Measurements from ENCODE around the gene MAT2A.
A peak's percentile ranks its signal among the peaks of the same experiment; 100 is the strongest.

The MAT2A gene

DNA sequence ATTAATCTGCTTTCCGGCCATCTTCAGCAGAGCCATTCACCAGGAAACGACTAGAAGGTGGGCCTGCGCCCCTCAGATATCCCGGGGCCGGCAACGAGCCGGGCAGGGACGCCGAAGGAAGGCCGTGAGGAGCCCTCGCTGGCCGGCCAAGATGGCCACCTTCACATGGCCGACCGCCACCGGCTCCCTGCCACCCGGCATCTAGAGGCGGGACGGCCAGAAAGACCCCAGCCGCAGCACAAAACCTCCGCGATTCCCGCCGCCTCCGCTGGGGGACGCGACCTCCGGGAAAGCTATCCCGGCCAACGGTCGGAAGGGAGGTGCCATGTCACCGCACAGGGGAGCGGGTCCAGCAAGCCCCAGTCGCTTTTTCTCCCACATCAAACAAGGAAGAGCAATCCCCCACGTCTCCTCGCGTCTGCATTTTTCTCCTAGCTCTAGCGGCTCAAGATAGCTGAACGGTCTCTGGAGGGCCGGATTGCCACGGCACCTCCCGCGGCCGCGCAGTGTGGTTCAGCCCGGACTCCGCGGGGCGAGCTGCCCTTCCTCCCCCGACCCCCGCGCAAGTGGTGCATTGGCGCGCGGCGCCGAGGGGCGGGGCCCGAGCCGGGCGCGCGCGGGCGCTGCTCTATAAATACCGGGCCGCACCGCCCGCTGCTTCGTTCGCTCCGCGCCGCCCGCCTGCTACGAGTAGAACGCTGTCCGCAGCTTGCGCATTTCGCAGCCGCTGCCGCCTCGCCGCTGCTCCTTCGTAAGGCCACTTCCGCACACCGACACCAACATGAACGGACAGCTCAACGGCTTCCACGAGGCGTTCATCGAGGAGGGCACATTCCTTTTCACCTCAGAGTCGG, at the start of gene MAT2A:
MAT2A (plus strand) TSS at position 662 of the 854 bp plus-strand sequence; CDS start at position 782, 120 bp downstream.
- FAIRE-seq (peak; percentile 86), DNase-seq (ENCODE audit: insufficient read length, low spot score) (peak; percentile 93)

DNA sequence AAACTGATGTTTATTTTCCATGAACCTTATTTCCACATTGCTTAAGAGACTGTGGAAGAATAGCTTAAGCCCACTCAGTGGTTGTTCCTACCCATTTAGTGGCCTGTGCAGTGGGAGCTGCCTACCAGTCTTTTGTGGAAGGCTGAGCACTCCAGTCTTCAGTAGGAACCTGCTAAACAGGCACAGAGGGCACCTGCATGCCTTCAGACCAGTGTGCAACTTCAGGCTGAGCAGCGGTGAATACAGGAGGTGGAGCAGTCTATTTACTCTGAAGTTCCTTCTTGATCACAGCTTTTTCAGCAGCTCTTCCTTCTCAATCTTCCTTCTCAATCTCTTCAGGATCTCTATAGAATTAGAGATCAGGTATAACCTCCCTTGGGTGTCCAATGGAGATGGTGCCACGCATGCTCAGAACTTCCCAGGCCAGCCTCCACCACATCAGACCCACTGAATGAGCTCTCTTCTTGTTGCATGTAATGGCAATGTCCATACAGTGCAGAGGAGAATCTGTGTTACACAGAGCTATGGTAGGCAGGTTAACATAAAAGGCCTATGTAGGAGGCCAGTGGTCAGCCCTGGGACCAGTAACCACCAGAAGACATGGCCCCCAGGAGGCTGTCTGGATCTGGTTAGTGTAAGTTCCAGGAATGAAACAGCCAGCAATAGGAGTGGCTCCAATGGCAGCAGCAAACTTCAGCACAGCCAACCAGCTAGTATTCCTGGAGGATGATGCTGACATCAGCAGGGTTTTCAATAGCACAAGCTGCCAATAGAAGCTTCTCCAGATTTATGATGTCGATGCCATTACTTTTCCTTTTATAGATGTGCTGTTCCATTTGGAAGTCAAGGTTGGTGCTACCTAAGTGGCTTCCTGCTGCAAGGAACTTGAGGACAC, 47.9 kb upstream of the MAT2A start:
- no peak for FAIRE-seq
- no peak for DNase-seq (ENCODE audit: insufficient read length, low spot score)

DNA sequence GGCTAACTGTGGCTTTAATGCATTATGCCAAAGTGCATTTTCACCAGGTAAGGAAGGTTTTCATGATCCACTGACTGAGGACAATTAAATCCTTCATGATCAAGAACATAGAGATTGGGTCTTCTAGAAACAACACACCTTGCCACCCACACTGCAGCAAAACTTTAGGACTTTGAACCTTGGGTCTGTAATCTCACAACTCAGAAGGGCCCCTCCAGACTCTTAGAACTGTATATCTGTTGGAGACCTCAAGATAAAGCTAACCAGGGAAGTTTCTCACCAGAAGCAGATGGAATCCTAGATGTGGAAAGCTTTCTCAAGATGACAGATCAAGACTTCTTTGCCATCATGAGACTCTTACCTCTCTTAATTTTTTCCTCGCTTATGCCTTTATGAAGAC, 42.5 kb upstream of the MAT2A start:
- no peak for FAIRE-seq
- DNase-seq (ENCODE audit: insufficient read length, low spot score): no peak

DNA sequence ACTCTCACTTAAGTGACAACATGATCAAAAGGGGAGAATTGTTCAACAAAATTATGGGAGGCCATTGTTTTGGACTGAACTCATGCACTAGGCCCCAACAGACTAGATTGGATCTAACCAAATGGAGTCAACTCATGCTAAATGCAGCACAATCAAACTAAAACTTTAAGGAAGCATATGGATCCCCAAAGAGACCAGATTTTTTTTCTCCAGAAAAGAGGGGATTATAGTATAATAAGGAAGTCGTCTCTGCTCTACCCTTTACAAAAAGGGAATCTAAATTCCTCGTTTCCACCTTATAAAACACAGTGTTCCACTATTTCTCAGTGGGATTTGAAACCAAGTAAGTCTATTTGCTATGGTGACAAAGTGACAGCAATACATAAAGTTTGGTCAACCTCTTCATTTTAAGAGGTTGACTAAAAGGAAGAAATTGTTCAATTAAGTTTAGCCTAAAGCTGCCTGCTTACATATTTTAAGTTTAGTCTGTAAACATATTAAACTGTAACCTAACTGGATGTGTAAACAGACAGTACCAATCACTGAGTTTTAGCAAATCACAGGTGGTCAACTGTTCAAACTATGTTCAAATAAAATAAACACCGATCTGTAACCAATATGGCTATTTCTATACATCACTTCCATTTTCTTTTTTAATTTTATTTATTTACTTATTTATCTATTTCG, 40.9 kb upstream of the MAT2A start:
- DNase-seq (ENCODE audit: insufficient read length, low spot score): no peak
- FAIRE-seq: no peak

DNA sequence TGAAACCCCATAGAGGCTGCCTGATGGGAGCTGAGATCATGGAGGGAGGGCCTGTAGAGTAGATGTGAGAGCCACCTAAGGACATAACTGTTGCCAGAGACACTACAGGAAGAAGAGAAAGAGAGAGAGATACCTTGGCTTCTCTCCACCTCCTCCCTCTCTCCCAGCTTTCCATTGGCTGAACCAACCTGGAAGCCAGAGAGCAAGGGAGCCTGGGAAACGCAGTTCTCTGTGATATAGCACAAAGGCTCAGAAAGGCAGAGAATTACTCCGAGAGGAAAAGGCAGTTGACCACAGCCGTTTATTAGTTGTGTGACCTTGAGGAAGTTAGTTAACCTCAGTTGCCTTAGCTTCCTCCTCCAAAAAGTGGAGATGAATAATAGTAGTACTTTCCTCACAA, 37.7 kb upstream of the MAT2A start:
- DNase-seq (ENCODE audit: insufficient read length, low spot score) (no peak), FAIRE-seq (no peak)

DNA sequence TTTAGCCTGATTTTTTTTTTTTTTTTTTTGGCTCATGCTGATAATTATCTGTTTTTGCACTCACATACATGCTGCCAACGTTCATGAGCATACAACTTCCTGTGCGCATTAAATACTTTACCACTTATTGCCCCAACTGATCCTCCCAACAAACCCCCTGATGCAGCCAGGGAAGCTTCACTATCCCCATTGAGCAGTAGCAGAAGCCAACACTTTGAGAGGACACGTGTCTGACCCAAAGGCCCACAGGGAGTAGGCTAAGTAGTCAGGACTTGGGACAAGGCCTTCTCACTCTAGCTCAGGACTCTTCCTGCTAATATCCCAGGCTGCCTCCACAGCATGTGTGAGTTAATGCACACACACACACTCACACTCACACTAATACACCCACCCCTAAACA, 36.2 kb upstream of the MAT2A start:
- no peak for FAIRE-seq

DNA sequence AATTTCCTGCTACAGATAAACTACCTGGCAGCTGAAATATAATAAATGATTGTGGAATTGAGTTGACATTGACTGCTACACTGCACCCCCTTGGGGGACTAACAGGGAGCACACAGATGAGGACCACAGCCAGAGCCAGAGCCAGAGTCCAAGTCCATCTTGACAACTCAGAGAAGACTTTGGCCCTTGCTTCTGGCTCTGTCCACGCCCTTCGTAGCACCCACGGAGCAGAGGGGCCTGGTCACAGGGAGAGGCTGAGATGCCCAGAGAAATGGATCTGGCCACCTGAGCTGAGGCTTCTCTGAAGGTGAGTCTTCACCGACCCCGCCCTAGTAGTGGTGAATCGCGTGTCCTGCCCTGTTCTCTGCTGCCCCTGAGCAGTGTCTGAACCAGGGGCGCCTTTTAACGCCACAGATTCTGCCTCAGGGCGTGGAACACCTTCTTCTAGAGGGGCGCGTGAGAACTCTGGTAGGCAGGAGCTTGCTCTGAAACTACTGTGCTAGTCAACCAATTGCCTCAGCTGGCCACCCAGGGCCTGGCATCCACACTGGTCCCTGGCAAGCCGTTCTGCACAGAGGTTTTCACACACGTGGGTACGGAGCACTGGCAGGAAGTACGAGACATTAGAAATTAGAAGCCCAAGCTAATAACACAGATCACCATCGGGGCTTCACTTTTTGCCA, 35.7 kb upstream of the MAT2A start:
- no peak for DNase-seq (ENCODE audit: insufficient read length, low spot score)
- FAIRE-seq: no peak

More for the DNA sequence above, 36.2 kb upstream of the MAT2A start:
- no peak for DNase-seq (ENCODE audit: insufficient read length, low spot score)

DNA sequence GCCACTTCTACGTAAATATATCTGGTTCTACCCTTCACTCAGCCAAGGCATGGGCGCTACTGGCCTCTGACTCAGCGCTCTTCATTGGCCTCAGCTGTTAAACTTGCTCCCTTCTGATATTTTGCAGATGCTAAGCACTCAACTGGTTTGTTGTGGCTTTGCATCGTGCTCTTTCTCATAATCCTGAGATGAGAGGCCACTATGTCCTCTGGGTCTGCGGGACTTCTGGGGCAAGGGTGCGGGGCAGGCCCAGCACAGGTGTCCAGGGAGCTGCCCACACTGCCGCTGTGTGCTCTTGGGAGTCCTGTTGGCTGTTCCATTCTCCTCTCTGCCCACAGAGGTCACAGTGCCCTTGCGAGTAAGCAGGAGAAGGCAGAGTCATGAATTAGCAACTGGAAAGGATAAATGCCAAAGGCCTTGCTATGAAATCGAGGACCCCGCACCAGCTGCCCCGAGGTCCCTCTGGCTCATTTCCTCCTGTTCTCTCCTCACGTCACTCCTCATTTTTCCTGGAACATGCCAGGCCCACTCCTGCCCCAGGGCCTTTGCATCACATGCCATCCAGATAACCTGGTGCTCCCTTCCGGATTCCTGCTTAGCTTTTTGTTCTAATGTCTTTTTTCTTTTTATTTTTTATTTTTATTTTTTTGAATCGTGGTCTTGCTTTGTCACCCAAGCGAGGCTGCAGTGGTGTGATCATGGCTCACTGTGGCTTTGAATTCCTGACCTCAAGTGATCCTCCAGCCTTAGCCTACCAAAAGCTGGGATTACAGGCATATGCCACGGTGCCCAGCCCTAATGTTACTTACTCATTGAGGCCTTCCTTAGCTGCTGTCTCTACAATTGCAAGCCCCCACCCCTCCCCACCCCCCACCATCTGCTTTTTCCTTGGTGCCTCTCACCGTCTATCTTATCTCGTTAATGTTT, 34.9 kb upstream of the MAT2A start:
- FAIRE-seq: no peak
- DNase-seq (ENCODE audit: insufficient read length, low spot score): no peak

DNA sequence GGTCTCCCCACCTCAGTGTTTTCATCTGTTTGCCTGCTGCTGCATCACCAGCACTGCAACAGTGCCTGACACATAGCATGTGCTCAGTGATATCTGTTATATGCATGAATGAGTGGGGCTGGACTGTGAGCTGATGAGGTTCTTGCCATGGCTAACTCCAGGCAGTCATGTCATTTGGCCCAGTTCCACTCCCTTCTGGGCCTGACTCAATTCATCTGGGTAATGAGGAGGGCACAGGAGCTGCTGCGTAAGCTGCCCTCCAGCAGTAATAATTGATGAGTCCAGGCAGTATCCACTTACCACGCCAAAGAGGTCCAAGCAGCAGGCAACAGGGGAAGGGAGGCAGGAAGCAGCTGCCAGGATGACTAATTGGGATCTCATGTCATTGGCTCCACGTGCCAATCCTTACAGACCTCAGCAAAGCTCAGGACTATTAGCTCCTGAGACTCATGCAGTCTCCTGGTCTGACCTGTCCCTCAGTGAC, 34.1 kb upstream of the MAT2A start:
- peak; percentile 94 for DNase-seq (ENCODE audit: insufficient read length, low spot score)
- FAIRE-seq: peak; percentile 97

DNA sequence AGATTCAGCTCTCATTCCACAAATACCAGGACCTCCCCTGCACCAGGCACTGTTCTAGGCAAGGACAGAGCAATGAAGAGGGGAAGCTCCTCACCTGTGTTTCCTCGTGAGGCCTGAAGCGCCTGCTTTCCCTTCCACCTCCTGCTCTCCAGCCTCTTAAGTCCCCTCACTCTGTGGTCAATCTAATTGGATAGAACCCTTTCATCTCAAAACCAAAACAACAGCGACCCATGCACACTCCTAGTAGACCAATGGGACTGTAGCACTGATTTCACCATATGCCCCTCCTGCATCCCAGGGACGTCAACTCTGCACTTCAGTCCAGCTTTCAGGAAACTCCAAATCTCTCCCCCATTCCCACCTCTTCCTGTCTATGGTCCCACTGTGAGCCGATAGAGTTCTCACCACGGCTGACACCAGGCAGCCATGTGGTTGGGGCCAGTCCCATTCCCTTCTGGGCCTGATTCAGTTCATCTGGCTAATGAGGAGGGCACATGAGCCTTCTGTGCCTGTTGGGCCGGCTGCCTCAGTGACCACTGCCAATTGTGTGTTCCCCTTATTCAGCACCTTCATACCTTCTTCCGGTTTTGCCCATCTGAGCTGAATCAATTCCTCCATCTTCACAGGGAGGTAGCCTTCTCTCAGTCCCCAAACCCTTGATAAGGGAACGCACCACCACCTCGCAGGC, 33.3 kb upstream of the MAT2A start:
- no peak for FAIRE-seq
- DNase-seq (ENCODE audit: insufficient read length, low spot score): no peak

DNA sequence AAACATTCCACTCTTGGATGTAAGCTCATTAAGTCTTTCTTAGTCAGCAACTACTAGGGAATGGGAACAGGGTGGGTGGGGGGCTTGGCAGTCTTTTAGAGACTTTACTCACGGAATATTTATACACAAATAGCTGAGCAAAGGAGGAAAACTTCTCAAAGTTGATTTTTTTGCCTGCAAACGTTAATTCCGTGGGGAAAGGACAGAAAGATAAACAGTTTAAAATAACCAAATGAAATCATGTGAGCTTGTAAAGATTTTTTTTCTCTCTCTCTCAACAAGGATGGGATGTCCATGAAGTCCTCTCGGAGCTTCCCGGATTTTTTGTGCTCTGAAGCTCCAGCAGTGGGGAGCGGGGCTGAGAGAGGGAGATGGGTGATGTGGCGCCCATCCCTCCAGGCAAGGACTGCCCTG, 32.2 kb upstream of the MAT2A start:
- no peak for DNase-seq (ENCODE audit: insufficient read length, low spot score)
- FAIRE-seq: no peak

DNA sequence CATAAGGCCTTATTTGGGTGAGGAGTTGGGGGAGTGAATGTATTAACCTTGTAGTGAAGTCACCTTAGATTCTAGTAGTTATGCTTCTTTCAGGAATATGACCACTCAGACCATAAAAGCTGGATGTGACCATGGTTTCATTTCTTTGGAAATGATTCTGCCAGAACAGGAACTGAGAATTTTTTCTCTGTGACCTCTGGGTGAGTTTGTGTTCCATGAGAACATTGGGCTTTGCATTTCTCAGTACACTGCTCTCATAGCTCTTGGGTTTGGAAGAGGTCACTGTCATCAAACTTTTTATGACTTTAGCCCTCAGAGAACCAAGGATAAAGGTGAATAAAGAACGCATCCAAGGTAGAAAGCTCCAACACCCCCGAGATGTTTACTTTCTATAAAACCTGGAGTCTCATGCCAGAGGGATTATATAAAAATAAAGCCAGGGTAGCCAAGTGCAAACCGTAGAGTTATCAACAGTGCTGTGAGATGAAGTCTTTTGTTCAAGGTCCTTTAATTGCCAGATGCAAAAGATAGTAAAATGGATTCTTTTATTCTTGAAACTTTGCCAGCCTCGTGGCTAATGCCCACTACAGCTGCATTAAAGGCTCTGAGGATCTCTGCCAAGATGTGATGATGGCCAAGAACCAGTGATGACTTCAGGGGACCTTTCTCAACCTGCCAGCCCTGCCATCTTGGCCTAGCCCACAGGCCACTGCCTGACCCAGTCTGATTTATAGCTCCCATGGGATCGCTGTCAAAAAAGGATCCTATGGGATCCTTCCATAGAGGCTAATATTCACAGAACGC, 27.8 kb upstream of the MAT2A start:
- no peak for FAIRE-seq

DNA sequence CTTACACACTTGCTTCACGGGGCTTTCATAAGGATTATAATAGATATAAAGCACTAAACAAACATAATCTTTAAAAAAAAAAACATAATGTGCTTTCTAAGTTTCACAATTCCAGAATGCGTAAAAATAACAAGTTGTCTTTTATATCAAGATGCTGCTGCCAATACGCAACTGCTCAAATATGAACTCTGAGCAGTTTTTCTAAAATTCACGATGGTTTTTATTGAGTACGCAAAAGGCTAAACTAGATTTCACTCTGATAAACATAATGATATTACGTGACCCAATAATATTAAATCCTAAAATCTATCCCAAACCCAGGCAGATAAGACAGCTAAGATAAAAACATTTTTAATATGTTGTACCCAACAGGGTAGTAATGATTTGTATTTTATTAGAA, 24.6 kb upstream of the MAT2A start:
- no peak for DNase-seq (ENCODE audit: insufficient read length, low spot score)
- no peak for FAIRE-seq

More for the DNA sequence above, 27.8 kb upstream of the MAT2A start:
- no peak for DNase-seq (ENCODE audit: insufficient read length, low spot score)

DNA sequence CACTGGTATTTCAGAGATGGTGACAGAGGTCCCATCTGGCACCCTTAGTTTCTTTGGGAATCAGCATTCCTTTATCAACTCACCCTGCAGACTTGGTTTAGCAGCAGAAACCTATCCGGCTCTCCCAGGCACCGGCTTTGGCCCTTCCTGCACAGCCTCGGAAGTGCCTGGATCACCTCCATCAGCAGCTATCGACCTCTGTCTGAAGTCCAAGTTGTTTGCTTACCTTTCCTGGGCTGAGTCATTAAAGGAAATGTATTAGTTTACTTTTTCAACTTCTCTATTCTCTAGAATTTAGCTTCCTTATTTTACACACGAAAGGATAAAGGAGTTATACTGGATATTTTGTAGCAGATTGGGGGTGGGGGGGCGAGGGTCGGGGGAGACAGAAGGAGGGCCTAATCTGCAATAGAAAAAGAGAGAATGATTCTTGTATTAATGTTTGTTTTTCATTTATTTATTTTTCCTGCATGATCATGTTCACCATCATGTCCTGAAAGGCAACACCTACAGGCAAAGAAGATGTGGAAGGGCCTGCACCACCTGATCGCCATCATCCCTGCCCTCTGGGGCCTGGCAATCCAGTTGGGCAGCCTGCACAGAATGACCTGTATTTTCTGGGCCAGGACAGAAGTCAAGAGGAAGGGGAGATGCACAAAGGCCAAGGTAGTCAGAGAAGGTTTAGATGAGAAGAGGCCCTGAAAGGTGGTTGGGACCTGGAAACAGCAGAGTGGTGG, 22.1 kb upstream of the MAT2A start:
- FAIRE-seq (no peak), DNase-seq (ENCODE audit: insufficient read length, low spot score) (no peak)

DNA sequence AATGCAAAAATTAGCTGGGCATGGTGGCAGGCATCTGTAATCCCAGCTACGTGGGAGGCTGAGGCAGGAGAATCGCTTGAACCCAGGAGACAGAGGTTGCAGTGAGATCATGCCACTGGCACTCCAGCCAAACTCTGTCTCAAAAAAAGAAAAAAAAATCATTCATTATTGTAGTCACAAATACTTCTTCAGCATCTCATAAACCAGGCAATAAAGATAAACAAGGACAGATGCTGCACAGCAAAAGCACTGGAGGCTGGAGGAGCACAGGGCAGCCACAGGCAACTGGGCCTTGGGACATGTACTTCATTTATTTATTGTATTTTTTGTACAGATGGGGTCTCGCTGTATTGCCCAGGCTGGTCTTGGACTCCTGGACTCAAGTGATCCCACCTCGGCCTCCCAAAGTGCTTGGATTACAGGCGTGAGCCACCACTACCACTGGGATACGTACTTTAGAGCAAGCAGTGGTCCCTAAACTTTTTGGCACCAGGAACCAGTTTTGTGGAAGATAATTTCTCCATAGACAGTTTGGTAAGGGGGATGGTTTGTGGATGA, 16.8 kb upstream of the MAT2A start:
- FAIRE-seq: no peak
- DNase-seq (ENCODE audit: insufficient read length, low spot score): no peak

DNA sequence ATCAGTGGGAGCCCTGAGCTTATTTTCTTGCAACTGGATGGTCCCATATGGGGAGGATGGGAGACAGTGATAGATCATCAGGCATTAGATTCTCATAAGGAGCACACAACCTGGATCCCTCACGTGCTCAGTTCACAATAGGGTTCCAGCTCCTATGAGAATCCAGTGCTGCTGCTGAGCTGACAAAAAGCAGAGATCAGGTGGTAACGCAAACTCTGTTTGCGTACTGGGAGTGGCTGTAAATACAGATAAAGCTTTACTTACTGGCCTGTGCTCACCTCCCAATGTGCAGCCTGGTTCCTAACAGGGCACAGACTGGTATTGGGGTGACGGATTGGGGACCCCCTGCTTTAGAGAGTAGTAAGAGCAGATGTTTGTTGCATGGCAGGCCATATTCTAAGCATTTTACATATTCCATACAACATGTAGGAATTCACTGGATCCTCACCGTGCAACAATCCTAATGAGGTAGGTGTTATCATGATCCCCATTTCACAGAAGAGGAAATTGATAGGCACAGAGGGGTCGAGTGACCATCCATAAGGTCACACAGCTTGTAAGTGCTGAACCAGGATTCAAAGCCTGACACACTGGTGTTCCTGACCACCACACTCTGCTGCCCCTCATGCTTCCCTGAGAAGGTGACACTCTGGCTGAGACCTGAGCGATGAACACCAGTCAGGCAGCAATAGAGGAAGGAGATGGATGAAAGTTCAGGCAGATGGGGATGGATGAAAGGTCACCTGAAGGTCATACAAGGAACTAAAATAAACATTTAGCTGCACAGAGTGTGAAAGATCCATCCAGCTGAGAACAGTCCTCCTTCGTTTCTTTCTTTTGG, 15.7 kb upstream of the MAT2A start:
- DNase-seq (ENCODE audit: insufficient read length, low spot score): no peak
- FAIRE-seq: no peak
